Subcutaneous adipose tissue (tissue), 4 donors: ENCODE results near the gene GDPD3. TPM values are rescaled to one million over a fixed set of nuclear protein-coding genes. Genes with fewer than 3 reads are reported as not detected.

ENCODE experiments used
- CTCF ChIP-seq: fragments of 450-650 bp; IDR thresholded peaks from one replicate; pipeline ENCODE4 v1.5.1; 2016; ENCODE audit warnings: low read depth, mild to moderate bottlenecking, control low read depth, antibody characterized with exemption, moderate library complexity
- total RNA-seq, 4 donors: library from RNA; depleted of rRNA; stranded (reverse); fragments of >200 nt; gene quantifications; one replicate each; pipeline ENCODE4 v1.1.0, GENCODE V29; 2016

GDPD3 gene
- total RNA-seq, 4 donors from 2014 or later: 2.5 to 3.6 (median 2.8) TPM

GRCh38 chr16:30090610-30091331 lies 22.6 kb downstream of the GDPD3 start:
- TF ChIP-seq CTCF: no peak

- TF ChIP-seq CTCF: no peak
These were observed 24.3 kb downstream of the GDPD3 start for GRCh38 chr16:30088832-30089624.

GRCh38 chr16:30088237-30088831 lies 25.0 kb downstream of the GDPD3 start:
- TF ChIP-seq CTCF: no peak

GRCh38 chr16:30087181-30087898 lies 26.0 kb downstream of the GDPD3 start:
- TF ChIP-seq CTCF: no peak

- no peak for TF ChIP-seq CTCF
These were observed 26.8 kb downstream of the GDPD3 start for GRCh38 chr16:30086291-30087140.

GRCh38 chr16:30085820-30086219 lies 27.5 kb downstream of the GDPD3 start:
- TF ChIP-seq CTCF: no peak
